ENCODE data around the gene GPR85.
"Not testable (repeated sequence)": the region's sequence is repeated elsewhere in the genome, so short reads cannot be mapped to it uniquely, and the experiment has no call there.

Gene GPR85

GRCh38 chr7:113054272-113054671 is 32.4 kb downstream of the GPR85 start:
- H3K18ac ChIP-seq (ENCODE audit: low read length); H2BK12ac ChIP-seq (ENCODE audit: low read length); H3K9ac ChIP-seq (ENCODE audit: low read length); H3K79me1 ChIP-seq (ENCODE audit: low read length); H4K12ac ChIP-seq (ENCODE audit: low read depth, low read length); H4K8ac ChIP-seq (ENCODE audit: low read depth, low read length); H3K4me2 ChIP-seq (ENCODE audit: low read length); H3K23ac ChIP-seq (ENCODE audit: low read length); DNase-seq; H2BK120ac ChIP-seq (ENCODE audit: insufficient read depth, low read length, poor library complexity); H3K27ac ChIP-seq (ENCODE audit: low read depth, low read length); H4K91ac ChIP-seq (ENCODE audit: low read depth, low read length); H3K79me2 ChIP-seq (ENCODE audit: control insufficient read depth, insufficient read depth, low read length, poor library complexity); H2BK5ac ChIP-seq (ENCODE audit: low read depth, low read length, poor library complexity); H2AK5ac ChIP-seq (ENCODE audit: low read length); H3K4me1 ChIP-seq (ENCODE audit: control insufficient read depth in 1 of 2, insufficient read depth in 2 of 2, low read length in 2 of 2); H3K4me3 ChIP-seq (ENCODE audit: low read depth, low read length); H2AFZ ChIP-seq (ENCODE audit: insufficient read depth, low read length, poor library complexity); H3K9me3 ChIP-seq (ENCODE audit: insufficient read depth, low read depth, low read length); H3K4ac ChIP-seq (ENCODE audit: low read depth, low read length); H3K36me3 ChIP-seq (ENCODE audit: control insufficient read depth in 1 of 2, insufficient read depth in 2 of 2, low read length in 2 of 2); H3K14ac ChIP-seq (ENCODE audit: low read length); H3K27me3 ChIP-seq (ENCODE audit: insufficient read depth, low read length): not testable (repeated sequence)
- WGBS (ENCODE audit: extremely low coverage, insufficient coverage, insufficient read length): no CpG with 5 or more reads among the region's 3 CpGs

DNA sequence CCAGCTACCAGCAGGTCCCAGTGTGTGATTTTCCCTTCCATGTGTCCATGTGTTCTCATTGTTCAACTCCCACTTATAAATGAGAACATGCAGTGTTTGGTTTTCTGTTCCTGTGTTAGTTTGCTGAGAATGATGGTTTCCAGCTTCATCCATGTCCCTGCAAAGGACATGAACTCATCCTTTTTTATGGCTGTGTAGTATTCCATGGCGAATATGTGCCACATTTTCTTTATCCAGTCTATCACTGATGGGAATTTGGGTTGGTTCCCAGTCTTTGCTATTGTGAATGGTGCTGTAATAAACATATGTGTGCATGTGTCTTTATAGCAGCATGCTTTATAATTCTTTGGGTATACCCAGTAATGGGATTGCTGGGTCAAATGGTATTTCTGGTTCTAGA is 37.4 kb downstream of the GPR85 start:
- H3K23ac ChIP-seq (ENCODE audit: low read length); H3K4me1 ChIP-seq (ENCODE audit: control insufficient read depth in 1 of 2, insufficient read depth in 2 of 2, low read length in 2 of 2); H3K79me2 ChIP-seq (ENCODE audit: control insufficient read depth, insufficient read depth, low read length, poor library complexity); H3K27me3 ChIP-seq (ENCODE audit: insufficient read depth, low read length); H4K12ac ChIP-seq (ENCODE audit: low read depth, low read length); H3K4me2 ChIP-seq (ENCODE audit: low read length); H2AK5ac ChIP-seq (ENCODE audit: low read length); H4K8ac ChIP-seq (ENCODE audit: low read depth, low read length); H3K18ac ChIP-seq (ENCODE audit: low read length); H3K4me3 ChIP-seq (ENCODE audit: low read depth, low read length); H3K14ac ChIP-seq (ENCODE audit: low read length); H3K36me3 ChIP-seq (ENCODE audit: control insufficient read depth in 1 of 2, insufficient read depth in 2 of 2, low read length in 2 of 2); H3K9ac ChIP-seq (ENCODE audit: low read length); H2BK120ac ChIP-seq (ENCODE audit: insufficient read depth, low read length, poor library complexity); H3K27ac ChIP-seq (ENCODE audit: low read depth, low read length); H2AFZ ChIP-seq (ENCODE audit: insufficient read depth, low read length, poor library complexity); H3K79me1 ChIP-seq (ENCODE audit: low read length); H2BK5ac ChIP-seq (ENCODE audit: low read depth, low read length, poor library complexity); H3K9me3 ChIP-seq (ENCODE audit: insufficient read depth, low read depth, low read length); H3K4ac ChIP-seq (ENCODE audit: low read depth, low read length); DNase-seq; H2BK12ac ChIP-seq (ENCODE audit: low read length); H4K91ac ChIP-seq (ENCODE audit: low read depth, low read length): not testable (repeated sequence)
- WGBS (ENCODE audit: extremely low coverage, insufficient coverage, insufficient read length): no CpG with 5 or more reads among the region's 1 CpG

DNA sequence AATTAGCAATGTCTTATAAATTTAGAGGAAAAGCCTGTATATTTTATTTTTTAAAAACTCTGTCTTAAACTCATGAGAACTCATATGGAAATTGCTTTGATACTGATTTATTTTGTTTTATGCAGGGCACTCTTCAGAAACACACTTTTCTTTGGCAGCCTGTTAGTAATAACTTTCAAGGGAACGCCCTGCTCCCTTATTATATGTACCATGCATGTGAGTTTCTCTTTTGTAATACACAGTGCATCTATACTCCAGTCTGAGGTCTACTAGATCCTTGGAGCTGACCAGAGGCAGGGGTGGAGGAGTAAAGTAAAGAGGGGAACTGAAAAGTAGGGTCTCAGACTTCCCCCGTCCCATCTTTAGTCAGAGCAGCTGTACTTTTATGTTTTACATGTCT is 40.2 kb downstream of the GPR85 start:
- no peak for DNase-seq
- no peak overlapping the region for H4K91ac ChIP-seq (ENCODE audit: low read depth, low read length)
- H3K18ac ChIP-seq (ENCODE audit: low read length): no peak overlapping the region
- no peak overlapping the region for H2BK5ac ChIP-seq (ENCODE audit: low read depth, low read length, poor library complexity)
- H3K23ac ChIP-seq (ENCODE audit: low read length): no peak overlapping the region
- no peak overlapping the region for H3K9ac ChIP-seq (ENCODE audit: low read length)
- H3K4me1 ChIP-seq (ENCODE audit: control insufficient read depth in 1 of 2, insufficient read depth in 2 of 2, low read length in 2 of 2): no peaks in the 10 kb centered on the region
- H2AK5ac ChIP-seq (ENCODE audit: low read length): no peak overlapping the region
- no peaks in the 10 kb centered on the region for H3K36me3 ChIP-seq (ENCODE audit: control insufficient read depth in 1 of 2, insufficient read depth in 2 of 2, low read length in 2 of 2)
- H3K27ac ChIP-seq (ENCODE audit: low read depth, low read length): no peak overlapping the region
- no peaks in the 10 kb centered on the region for H3K79me1 ChIP-seq (ENCODE audit: low read length)
- H2BK120ac ChIP-seq (ENCODE audit: insufficient read depth, low read length, poor library complexity): no peak overlapping the region
- no CpG with 5 or more reads among the region's 2 CpGs for WGBS (ENCODE audit: extremely low coverage, insufficient coverage, insufficient read length)
- H4K8ac ChIP-seq (ENCODE audit: low read depth, low read length): no peak overlapping the region
- H3K79me2 ChIP-seq (ENCODE audit: control insufficient read depth, insufficient read depth, low read length, poor library complexity): no peaks in the 10 kb centered on the region
- no peak overlapping the region for H4K12ac ChIP-seq (ENCODE audit: low read depth, low read length)
- H3K4me3 ChIP-seq (ENCODE audit: low read depth, low read length): no peak overlapping the region
- H3K4me2 ChIP-seq (ENCODE audit: low read length): no peak overlapping the region
- H3K4ac ChIP-seq (ENCODE audit: low read depth, low read length): no peak overlapping the region
- H2BK12ac ChIP-seq (ENCODE audit: low read length): no peak overlapping the region
- no peaks in the 10 kb centered on the region for H3K27me3 ChIP-seq (ENCODE audit: insufficient read depth, low read length)
- no peaks in the 10 kb centered on the region for H3K9me3 ChIP-seq (ENCODE audit: insufficient read depth, low read depth, low read length)
- H2AFZ ChIP-seq (ENCODE audit: insufficient read depth, low read length, poor library complexity): no peak overlapping the region
- no peak overlapping the region for H3K14ac ChIP-seq (ENCODE audit: low read length)

GRCh38 chr7:113045379-113045778 is 41.2 kb downstream of the GPR85 start:
- H3K4me2 ChIP-seq (ENCODE audit: low read length): no peak overlapping the region
- H3K18ac ChIP-seq (ENCODE audit: low read length): no peak overlapping the region
- H2BK12ac ChIP-seq (ENCODE audit: low read length): no peak overlapping the region
- no peak overlapping the region for H2AK5ac ChIP-seq (ENCODE audit: low read length)
- H3K27ac ChIP-seq (ENCODE audit: low read depth, low read length): no peak overlapping the region
- no peak overlapping the region for H3K23ac ChIP-seq (ENCODE audit: low read length)
- no peaks in the 10 kb centered on the region for H3K79me2 ChIP-seq (ENCODE audit: control insufficient read depth, insufficient read depth, low read length, poor library complexity)
- H3K79me1 ChIP-seq (ENCODE audit: low read length): no peaks in the 10 kb centered on the region
- no peak overlapping the region for H2AFZ ChIP-seq (ENCODE audit: insufficient read depth, low read length, poor library complexity)
- no peak overlapping the region for H3K4ac ChIP-seq (ENCODE audit: low read depth, low read length)
- WGBS (ENCODE audit: extremely low coverage, insufficient coverage, insufficient read length): no CpG with 5 or more reads among the region's 4 CpGs
- no peak overlapping the region for H3K4me3 ChIP-seq (ENCODE audit: low read depth, low read length)
- no peak overlapping the region for H4K8ac ChIP-seq (ENCODE audit: low read depth, low read length)
- H3K4me1 ChIP-seq (ENCODE audit: control insufficient read depth in 1 of 2, insufficient read depth in 2 of 2, low read length in 2 of 2): no peaks in the 10 kb centered on the region
- no peaks in the 10 kb centered on the region for H3K27me3 ChIP-seq (ENCODE audit: insufficient read depth, low read length)
- DNase-seq: no peak
- no peak overlapping the region for H2BK5ac ChIP-seq (ENCODE audit: low read depth, low read length, poor library complexity)
- no peak overlapping the region for H3K14ac ChIP-seq (ENCODE audit: low read length)
- H2BK120ac ChIP-seq (ENCODE audit: insufficient read depth, low read length, poor library complexity): no peak overlapping the region
- H3K9me3 ChIP-seq (ENCODE audit: insufficient read depth, low read depth, low read length): no peaks in the 10 kb centered on the region
- no peaks in the 10 kb centered on the region for H3K36me3 ChIP-seq (ENCODE audit: control insufficient read depth in 1 of 2, insufficient read depth in 2 of 2, low read length in 2 of 2)
- H4K12ac ChIP-seq (ENCODE audit: low read depth, low read length): no peak overlapping the region
- H4K91ac ChIP-seq (ENCODE audit: low read depth, low read length): no peak overlapping the region
- no peak overlapping the region for H3K9ac ChIP-seq (ENCODE audit: low read length)

- Histone ChIP-seq H4K91ac (ENCODE audit: low read depth, low read length) (no peak overlapping the region), H3K23ac (ENCODE audit: low read length) (no peak overlapping the region), H2AFZ (ENCODE audit: insufficient read depth, low read length, poor library complexity) (no peak overlapping the region), H4K8ac (ENCODE audit: low read depth, low read length) (no peak overlapping the region), H2AK5ac (ENCODE audit: low read length) (no peak overlapping the region), H3K36me3 (ENCODE audit: control insufficient read depth in 1 of 2, insufficient read depth in 2 of 2, low read length in 2 of 2) (no peaks in the 10 kb centered on the region), H2BK12ac (ENCODE audit: low read length) (no peak overlapping the region), H3K4me2 (ENCODE audit: low read length) (no peak overlapping the region), H3K4ac (ENCODE audit: low read depth, low read length) (no peak overlapping the region), H3K79me1 (ENCODE audit: low read length) (no peaks in the 10 kb centered on the region), H3K27me3 (ENCODE audit: insufficient read depth, low read length) (no peaks in the 10 kb centered on the region), H3K27ac (ENCODE audit: low read depth, low read length) (no peak overlapping the region), H3K79me2 (ENCODE audit: control insufficient read depth, insufficient read depth, low read length, poor library complexity) (no peaks in the 10 kb centered on the region), H3K9me3 (ENCODE audit: insufficient read depth, low read depth, low read length) (no peaks in the 10 kb centered on the region), H2BK120ac (ENCODE audit: insufficient read depth, low read length, poor library complexity) (no peak overlapping the region), H3K9ac (ENCODE audit: low read length) (no peak overlapping the region), H4K12ac (ENCODE audit: low read depth, low read length) (no peak overlapping the region), H3K14ac (ENCODE audit: low read length) (no peak overlapping the region), H3K4me3 (ENCODE audit: low read depth, low read length) (no peak overlapping the region), H2BK5ac (ENCODE audit: low read depth, low read length, poor library complexity) (no peak overlapping the region), H3K4me1 (ENCODE audit: control insufficient read depth in 1 of 2, insufficient read depth in 2 of 2, low read length in 2 of 2) (no peaks in the 10 kb centered on the region), H3K18ac (ENCODE audit: low read length) (no peak overlapping the region)
- no peak for DNase-seq
Observed at GRCh38 chr7:113044394-113044793, 42.2 kb downstream of the GPR85 start.

Data from trophoblast cell (in vitro differentiated cells and primary cell).